ENCODE data around the gene PPIF. TPM values are rescaled to one million over a fixed set of nuclear protein-coding genes. Genes with fewer than 3 reads are reported as not detected.

The PPIF gene
- polyA plus RNA-seq, 1 donor from 2014 or later: 20.8 TPM

DNA sequence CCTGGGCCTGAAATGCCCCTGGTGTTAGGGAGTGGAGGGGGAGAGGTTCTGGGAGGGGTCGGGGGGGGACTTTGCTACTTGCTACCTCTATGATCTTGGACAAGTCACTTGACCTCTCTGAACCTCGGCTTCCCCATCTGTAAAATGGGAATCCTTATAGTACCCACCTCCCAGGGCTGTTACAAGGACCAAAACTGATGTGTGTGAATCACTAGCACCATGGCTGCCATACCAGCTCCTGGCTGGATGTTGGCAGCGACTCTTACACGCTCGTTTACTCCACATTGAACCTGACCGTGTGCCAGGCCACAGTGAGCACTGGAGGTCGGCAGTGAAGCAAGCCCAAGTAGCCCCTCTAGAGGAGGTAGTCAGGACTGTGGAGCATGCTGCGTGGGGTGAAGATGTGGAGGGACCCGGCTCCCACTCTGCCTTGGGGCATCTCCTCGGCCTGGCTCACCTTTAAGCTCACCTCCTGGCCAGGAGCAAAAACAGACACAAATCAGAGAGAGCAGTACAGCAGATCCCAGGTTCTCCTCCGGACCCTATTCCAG is 28.9 kb downstream of the PPIF start:
- Mint-ChIP-seq H3K4me1 (peaks cover 0 to 3% (median 0%) of the 10 kb centered on the region in 3 donors), H3K36me3 (no peaks in the 10 kb centered on the region), H3K27ac (no peak overlapping the region), H3K27me3 (no peaks in the 10 kb centered on the region), H3K9me3 (peaks cover 0 to 4% (median 0%) of the 10 kb centered on the region in 3 donors), H3K4me3 (no peak overlapping the region)

DNA sequence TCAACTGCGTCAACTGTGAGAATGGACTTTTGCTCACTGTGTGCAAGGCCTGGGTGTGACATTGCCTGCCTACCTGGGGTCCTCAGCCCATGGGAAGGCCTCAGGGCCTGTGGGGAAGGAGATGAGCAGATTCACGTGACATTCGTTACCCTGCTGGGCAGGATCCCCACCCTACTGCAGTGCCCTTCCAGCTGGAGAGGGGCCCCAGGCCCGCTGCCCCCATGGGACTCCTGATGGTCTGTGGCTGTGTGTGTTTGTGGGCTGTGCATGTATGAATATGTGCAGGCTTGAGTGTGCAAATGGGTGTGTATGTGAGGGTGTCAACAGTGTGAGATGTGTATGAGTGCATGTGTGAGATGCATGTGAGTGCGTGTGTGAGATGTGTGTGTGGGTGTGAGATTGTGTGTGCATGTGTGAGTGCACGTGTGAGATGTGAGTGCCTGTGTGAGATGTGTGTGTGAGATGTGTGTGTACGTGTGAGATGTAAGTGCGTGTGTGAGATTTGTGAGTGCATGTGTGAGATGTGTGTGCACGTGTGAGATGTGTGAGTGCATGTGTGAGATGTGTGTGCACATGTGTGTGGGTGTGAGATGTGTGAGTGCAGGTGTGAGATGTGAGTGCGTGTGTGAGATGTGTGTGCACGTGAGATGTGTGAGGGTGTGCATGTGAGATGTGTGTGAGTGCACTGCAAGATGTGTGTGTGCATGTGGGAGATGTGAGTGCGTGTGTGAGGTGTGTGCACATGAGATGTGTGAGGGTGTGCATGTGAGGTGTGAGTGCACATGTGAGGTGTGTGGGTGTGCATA is 29.7 kb downstream of the PPIF start:
- Mint-ChIP-seq H3K27ac (no peak overlapping the region), H3K27me3 (no peaks in the 10 kb centered on the region), H3K36me3 (peaks cover 2% of the 10 kb centered on the region), H3K4me1 (peaks cover 0 to 3% (median 0%) of the 10 kb centered on the region in 3 donors), H3K9me3 (peaks cover 0 to 1% (median 0%) of the 10 kb centered on the region in 3 donors), H3K4me3 (no peak overlapping the region)

DNA sequence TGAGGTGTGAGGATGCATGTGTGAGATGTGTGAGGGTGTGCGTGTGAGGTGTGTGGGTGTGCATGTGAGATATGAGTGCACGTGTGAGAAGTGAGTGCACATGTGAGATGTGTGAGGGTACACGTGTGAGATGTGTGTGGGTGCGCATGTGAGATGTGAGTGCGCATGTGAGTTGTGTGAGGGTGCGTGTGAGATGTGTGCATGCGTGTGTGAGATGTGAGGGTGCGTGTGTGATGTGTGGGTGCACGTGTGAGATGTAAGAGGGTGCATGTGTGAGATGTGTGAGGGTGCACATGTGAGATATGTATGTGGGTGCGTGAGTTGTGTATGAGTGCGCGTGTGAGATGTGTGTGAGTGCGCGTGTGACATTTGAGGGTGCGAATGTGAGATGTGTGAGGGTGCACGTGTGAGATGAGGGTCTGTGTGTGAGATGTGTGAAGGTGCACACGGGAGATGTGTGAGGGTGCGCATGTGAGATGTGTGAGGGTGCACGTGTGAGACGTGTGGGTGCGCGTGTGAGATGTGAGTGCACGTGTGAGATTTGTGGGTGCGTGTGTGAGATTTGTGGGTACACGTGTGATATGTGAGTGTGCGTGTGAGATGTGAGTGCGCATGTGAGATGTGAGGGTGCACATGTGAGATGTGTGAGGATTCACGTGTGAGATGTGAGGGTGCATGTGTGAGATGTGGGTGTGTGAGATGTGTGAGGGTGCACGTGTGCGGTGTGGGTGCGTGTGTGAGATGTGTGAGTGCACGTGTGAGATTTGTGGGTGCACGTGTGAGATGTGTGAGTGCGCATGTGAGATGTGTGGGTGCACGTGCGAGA is 30.5 kb downstream of the PPIF start:
- H3K4me3 Mint-ChIP-seq: no peak overlapping the region
- peaks cover 0 to 3% (median 0%) of the 10 kb centered on the region in 3 donors for H3K4me1 Mint-ChIP-seq

DNA sequence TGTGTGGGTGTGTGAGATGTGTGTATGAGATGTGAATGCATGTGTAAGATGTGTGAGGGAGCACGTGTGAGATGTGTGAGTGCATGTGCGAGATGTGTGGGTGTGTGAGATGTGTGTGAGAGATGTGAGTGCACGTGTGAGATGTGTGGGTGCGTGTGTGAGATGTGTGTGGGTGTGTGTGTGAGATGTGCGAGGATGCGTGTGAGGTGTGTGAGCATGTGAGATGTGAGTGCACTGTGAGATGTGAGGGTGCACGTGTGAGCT is 31.0 kb downstream of the PPIF start:
- H3K27ac Mint-ChIP-seq: no peak overlapping the region
- no peaks in the 10 kb centered on the region for H3K27me3 Mint-ChIP-seq
- no peaks in the 10 kb centered on the region for H3K9me3 Mint-ChIP-seq
- H3K4me1 Mint-ChIP-seq: peaks cover 0 to 3% (median 0%) of the 10 kb centered on the region in 3 donors
- H3K4me3 Mint-ChIP-seq: no peak overlapping the region
- H3K36me3 Mint-ChIP-seq: peaks cover 2% of the 10 kb centered on the region

More for the DNA sequence above, 30.5 kb downstream of the PPIF start:
- Mint-ChIP-seq H3K27me3 (no peaks in the 10 kb centered on the region), H3K27ac (no peak overlapping the region), H3K9me3 (no peaks in the 10 kb centered on the region), H3K36me3 (peaks cover 2% of the 10 kb centered on the region)

DNA sequence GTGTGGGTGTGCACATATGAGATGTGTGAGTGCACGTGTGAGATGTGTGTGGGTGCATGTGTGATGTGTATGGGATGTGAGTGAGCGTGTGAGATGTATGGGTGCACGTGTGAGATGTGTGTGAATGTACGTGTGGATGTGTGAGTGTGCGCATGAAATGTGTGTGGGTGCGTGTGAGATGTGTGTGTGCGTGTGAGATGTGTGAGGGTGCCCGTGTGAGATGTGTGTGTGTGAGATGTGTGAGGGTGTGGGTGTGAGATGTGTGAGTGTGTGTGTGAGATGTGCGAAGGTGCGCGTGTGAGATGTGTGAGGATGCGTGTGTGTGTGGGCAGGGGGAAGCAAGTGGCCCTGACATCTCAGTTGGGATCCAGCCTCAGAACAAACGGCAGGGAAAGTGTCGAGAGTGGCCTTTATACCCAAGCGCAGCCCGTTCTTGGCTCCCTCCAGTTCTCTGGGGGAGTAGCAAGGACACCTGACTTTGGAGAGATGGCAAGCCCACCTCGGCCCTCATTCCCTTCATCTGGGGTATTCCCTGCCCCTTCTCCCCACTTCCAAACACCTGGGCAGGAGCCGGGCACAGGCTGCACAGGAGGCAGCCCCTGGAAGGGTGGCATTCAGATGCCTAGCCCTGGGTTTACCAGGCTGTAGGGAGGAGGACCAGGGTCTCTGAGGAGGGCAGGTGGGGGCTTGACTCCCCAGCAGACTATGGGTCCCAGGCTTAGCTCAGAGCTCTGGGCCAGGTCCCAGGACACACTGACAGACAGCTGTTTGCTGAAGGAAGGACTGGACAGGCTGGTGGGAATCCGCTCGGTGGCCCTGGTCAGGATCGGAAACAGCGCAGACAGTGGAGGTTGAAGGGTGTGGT is 31.6 kb downstream of the PPIF start:
- H3K4me3 Mint-ChIP-seq: no peak overlapping the region
- no peaks in the 10 kb centered on the region for H3K9me3 Mint-ChIP-seq
- H3K27me3 Mint-ChIP-seq: no peaks in the 10 kb centered on the region
- peaks cover 2% of the 10 kb centered on the region for H3K36me3 Mint-ChIP-seq
- no peak overlapping the region for H3K27ac Mint-ChIP-seq
- peaks cover 0 to 3% (median 0%) of the 10 kb centered on the region in 3 donors for H3K4me1 Mint-ChIP-seq

DNA sequence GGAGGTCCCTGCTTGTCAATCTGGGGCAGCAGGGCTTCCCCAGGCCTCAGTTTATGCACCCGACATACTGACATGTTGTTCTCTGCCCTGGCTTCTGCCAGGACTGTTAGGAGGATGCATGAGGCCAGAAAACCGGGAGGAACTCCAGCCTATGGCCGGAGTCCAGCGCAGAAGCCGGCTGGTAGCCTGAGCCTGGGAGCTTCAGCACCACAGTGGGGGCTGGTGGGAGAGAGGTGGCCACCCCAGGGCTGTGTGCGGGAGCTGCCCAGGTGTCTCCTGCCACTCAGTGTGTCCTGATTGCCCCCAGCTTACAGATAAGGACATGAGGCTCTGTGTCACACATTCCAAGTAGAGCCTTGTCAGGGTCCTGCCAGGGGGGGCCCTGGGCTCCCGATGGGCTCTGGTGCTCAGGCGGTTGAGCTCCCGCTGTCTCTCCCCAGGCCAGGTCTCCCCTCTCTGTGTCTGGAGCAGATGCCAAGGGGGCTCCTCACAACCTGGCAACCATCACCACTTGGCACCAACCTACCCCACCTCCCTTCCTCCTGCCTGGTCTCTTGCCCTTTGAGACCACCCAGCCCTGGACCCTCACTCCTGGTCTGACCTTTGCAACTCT is 32.3 kb downstream of the PPIF start:
- Mint-ChIP-seq H3K36me3 (peaks cover 2% of the 10 kb centered on the region), H3K9me3 (no peaks in the 10 kb centered on the region), H3K4me1 (peaks cover 0 to 2% (median 0%) of the 10 kb centered on the region in 3 donors), H3K27me3 (no peaks in the 10 kb centered on the region), H3K27ac (peak overlapping the region in 1 of 3 donors; percentile 78), H3K4me3 (no peak overlapping the region)

DNA sequence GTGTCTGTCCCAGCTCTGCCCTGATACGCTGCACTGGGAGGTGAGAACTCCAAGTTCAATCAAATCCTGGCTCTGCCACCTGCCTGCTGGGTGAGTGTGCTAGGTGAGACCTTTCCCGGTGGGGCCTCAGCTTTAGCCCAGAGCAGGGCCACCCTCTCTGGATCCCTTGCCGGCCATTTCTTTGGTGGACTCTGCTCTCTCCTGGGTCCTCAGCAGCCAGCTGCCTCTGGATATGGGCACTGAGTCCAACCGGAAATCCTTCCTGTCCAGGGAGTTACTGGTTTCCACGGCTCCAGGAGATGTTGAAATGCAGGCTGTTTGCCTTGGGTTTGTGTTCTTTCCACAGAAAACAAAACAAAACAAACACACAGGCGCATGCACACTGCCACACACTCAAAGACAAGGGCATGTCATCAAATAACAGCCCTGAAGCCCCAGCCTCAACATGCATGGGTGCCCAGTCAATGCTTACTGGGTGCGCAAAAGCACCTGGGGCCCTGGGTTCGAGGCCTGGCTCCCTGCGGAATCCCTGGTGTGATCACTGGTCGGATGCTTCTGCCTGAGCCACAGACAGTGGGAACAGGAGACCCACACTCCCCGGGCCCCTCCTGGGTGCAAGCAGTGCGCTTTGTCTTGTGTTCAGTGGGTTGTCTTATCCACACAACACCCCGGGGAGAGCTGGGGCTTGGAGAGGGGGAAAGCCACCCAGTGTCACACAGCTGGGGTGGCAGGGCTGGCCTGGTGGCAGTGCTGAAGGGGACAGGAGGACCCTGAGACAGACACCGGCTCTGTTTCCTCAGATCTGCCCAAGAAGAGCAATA is 33.1 kb downstream of the PPIF start:
- peak overlapping the region in 1 of 4 donors; percentile 18 for H3K4me3 Mint-ChIP-seq
- no peaks in the 10 kb centered on the region for H3K27me3 Mint-ChIP-seq
- peaks cover 2% of the 10 kb centered on the region for H3K36me3 Mint-ChIP-seq
- no peaks in the 10 kb centered on the region for H3K4me1 Mint-ChIP-seq
- peak overlapping the region in 1 of 3 donors; percentile 78 for H3K27ac Mint-ChIP-seq
- H3K9me3 Mint-ChIP-seq: no peaks in the 10 kb centered on the region

DNA sequence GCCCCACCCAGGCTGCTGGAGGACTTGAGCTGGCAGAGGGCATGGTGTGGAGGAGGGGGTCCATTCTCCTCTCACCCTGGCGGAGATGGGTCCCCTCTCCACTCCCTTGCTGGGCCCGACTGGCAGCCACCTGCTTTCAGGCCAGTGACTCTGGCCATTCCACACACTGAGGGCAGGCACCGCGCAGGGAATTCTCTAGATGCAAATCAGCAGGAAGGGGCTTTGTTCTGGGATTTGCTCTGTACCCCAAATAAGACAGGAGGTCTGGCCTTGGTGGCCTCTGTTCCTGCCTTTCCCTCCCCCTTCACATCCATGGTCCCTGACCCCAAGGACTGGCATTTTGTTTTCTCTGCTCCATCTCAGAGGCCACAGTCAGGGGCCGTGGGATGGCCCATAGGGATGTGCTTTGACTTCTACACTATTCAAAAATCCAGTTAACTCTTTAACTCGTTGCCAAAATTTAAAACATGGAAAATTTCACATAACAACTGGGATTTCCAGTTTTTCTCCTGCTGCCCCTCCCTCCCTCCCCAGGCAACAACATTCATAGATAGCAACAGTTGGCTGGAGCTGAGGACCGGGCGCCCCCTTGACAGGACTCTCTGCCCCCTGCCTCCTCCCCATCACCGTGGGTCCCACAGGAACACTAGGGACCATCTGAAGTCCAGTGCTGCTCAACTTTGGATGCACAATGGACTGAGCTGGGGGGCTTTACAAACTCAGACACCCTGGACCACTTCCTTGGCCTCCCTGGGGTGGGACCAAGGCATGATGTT is 33.9 kb downstream of the PPIF start:
- Mint-ChIP-seq H3K27me3 (no peaks in the 10 kb centered on the region), H3K4me1 (no peaks in the 10 kb centered on the region), H3K36me3 (peaks cover 2% of the 10 kb centered on the region), H3K27ac (no peak overlapping the region), H3K9me3 (no peaks in the 10 kb centered on the region), H3K4me3 (no peak overlapping the region)

DNA sequence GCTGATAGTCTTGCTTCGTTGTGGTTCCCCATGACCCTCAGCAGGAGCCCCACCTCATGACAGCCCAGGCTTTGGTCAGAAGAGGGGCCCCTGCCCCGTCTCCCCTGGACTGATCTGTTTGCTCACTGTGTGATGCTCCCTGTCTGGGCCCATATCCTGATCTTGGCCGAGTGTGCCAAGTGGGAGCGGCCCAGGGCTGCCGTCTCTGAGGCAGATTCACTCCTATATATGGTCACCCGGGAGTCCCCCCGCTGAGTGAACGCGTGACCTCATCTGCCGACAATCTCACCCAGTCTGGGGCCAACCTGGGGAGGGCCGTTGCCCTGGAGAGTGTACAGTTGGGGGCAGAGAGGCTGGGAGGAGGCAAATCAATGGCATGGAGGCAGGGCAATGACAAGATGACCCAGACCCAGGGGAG is 34.5 kb downstream of the PPIF start:
- H3K4me1 Mint-ChIP-seq: no peaks in the 10 kb centered on the region
- no peak overlapping the region for H3K4me3 Mint-ChIP-seq
- H3K36me3 Mint-ChIP-seq: peaks cover 2% of the 10 kb centered on the region
- H3K27me3 Mint-ChIP-seq: no peaks in the 10 kb centered on the region
- no peaks in the 10 kb centered on the region for H3K9me3 Mint-ChIP-seq
- no peak overlapping the region for H3K27ac Mint-ChIP-seq

DNA sequence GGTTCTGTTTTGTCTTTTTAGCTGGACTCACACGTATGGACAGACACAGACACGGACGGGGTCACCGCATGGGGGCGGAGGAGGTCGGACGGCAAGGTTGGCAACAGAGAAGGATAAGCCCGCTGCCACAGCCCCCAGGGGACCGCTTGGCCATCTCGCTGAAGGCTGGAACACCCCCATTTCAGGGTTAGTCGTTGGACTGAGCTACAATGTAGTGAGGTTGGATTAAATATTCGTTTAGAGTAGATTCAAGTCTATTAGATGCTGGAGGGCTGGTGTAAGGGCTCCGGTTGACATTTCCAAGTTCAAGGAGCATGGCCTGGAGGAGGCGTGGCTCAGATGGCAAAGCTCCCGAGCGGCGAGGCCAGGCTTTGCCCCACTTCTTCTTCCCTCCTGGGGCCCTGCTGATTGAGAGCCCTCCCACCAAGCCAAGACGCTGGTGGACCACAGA is 35.2 kb downstream of the PPIF start:
- Mint-ChIP-seq H3K4me3 (no peak overlapping the region), H3K27me3 (no peaks in the 10 kb centered on the region), H3K9me3 (no peaks in the 10 kb centered on the region), H3K27ac (no peak overlapping the region), H3K4me1 (no peaks in the 10 kb centered on the region), H3K36me3 (peaks cover 2% of the 10 kb centered on the region)

DNA sequence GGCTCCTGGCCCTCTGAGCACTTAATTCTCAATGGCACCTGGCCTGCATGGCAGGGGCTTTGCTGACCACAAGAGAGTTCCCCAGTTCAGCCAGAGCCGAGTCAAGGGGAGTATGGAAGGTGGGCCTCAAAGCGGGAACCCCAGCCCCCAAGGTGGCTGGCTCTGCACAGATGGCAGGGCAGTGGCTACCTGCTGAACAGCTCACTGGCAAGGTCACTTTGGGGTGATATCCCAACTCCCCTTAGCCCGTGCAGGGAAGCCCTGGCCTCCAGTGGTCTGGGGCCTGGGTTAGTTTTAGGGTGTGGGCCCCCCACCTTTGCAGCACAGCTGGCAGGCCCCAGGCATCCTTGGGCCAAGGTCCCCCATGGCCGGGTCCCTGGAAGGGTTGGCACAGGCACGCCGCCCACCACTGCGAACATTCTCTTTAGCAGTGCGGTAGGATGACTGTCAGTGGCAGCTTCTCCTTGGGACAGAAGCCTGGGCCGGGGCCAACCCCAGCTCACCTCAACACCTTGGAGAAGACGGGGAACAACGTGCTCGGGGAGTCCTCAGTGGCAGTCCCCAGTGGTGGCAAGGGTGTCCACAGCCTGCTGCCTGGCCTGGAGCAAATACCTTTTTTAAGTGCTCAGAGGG is 36.8 kb downstream of the PPIF start:
- peaks cover 0 to 3% (median 2%) of the 10 kb centered on the region in 3 donors for H3K4me1 Mint-ChIP-seq
- no peaks in the 10 kb centered on the region for H3K27me3 Mint-ChIP-seq
- peaks cover 2% of the 10 kb centered on the region for H3K36me3 Mint-ChIP-seq
- H3K4me3 Mint-ChIP-seq: no peak overlapping the region
- no peak overlapping the region for H3K27ac Mint-ChIP-seq
- H3K9me3 Mint-ChIP-seq: no peaks in the 10 kb centered on the region

DNA sequence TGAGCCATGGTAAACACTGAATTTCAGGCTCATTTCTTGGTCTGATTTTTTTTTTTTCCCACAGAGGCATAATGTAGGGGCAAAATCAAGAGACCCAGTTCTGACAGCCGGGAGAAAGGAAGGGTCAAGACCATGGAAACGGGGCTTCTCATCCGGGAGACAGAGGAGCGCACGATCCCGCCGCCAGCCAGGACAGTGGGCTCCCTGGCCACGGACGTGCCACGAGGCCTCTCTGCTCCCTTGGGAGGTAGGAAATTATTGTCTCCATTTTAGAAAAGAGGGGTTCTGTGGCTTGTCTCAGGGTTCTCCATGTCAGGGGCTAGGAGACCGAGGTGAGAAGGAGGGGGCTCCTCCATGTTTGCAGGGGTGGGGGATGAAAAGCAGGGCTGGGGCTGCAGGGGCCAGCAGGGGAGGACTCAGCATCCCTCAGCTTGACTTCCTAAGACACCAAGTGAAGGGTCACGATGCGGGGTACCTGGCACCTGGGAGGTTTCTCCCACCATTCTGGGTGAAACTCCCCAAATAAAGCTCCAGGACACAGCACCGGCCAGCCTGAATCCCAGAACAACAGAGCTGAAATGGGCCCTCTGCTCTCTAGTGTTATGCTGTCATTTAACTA is 37.6 kb downstream of the PPIF start:
- Mint-ChIP-seq H3K27ac (no peak overlapping the region), H3K4me3 (no peak overlapping the region)

More for the DNA sequence above, 37.6 kb downstream of the PPIF start:
- H3K9me3 Mint-ChIP-seq: no peaks in the 10 kb centered on the region
- H3K4me1 Mint-ChIP-seq: peaks cover 0 to 6% (median 4%) of the 10 kb centered on the region in 3 donors
- H3K27me3 Mint-ChIP-seq: no peaks in the 10 kb centered on the region
- H3K36me3 Mint-ChIP-seq: peaks cover 2% of the 10 kb centered on the region
